PC-3 (cell line): ENCODE results near the gene BCAR3.

ENCODE experiments used
- EZH2 ChIP-seq: fragments of 300-600 bp; sonication (generic); IDR thresholded peaks from one replicate; pipeline ENCODE4 v1.6.1; 2017; ENCODE audit warnings: antibody characterized with exemption, mild to moderate bottlenecking, low read length; ENCODE audit not compliant: unreplicated experiment
- EZH2phosphoT487 ChIP-seq: fragments of 300-600 bp; sonication (generic); IDR thresholded peaks from 2 replicates; pipeline ENCODE4 v1.6.1; 2018; ENCODE audit warnings: mild to moderate bottlenecking, antibody characterized with exemption, low read length, borderline replicate concordance
- TF ChIP-seq, protein P1 (sequence below): fragments of 300-600 bp; sonication (generic); conservative IDR thresholded peaks from 2 replicates; pipeline ENCODE4 v1.5.1; 2017; ENCODE audit warnings: antibody characterized with exemption, low read depth, mild to moderate bottlenecking, low read length

GRCh38 chr1:93635614-93636543 lies 45.8 kb downstream of the BCAR3 start:
- TF ChIP-seq EZH2 = no peak
- TF ChIP-seq, protein P1, sequence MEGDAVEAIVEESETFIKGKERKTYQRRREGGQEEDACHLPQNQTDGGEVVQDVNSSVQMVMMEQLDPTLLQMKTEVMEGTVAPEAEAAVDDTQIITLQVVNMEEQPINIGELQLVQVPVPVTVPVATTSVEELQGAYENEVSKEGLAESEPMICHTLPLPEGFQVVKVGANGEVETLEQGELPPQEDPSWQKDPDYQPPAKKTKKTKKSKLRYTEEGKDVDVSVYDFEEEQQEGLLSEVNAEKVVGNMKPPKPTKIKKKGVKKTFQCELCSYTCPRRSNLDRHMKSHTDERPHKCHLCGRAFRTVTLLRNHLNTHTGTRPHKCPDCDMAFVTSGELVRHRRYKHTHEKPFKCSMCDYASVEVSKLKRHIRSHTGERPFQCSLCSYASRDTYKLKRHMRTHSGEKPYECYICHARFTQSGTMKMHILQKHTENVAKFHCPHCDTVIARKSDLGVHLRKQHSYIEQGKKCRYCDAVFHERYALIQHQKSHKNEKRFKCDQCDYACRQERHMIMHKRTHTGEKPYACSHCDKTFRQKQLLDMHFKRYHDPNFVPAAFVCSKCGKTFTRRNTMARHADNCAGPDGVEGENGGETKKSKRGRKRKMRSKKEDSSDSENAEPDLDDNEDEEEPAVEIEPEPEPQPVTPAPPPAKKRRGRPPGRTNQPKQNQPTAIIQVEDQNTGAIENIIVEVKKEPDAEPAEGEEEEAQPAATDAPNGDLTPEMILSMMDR = no peak
- no peak for TF ChIP-seq EZH2phosphoT487
